Body of pancreas (tissue), 4 donors: ENCODE data around the gene ADGRD2.

Source experiments
- CTCF ChIP-seq, 7 experiments: fragments of 450-650 bp in 4 of 7; fragments of 200-600 bp in 3 of 7; sonication (generic) in 3 of 7; IDR thresholded peaks; one replicate each; pipeline ENCODE4 v1.5.1; 2016 to 2019; ENCODE audit warnings: antibody characterized with exemption in 7 of 7
- POLR2A ChIP-seq, 3 donors: fragments of 450-650 bp; IDR thresholded peaks; one replicate each; pipeline ENCODE4 v1.6.1; 2016; ENCODE audit warnings: antibody characterized with exemption in 3 of 3, mild to moderate bottlenecking in 2 of 3

DNA sequence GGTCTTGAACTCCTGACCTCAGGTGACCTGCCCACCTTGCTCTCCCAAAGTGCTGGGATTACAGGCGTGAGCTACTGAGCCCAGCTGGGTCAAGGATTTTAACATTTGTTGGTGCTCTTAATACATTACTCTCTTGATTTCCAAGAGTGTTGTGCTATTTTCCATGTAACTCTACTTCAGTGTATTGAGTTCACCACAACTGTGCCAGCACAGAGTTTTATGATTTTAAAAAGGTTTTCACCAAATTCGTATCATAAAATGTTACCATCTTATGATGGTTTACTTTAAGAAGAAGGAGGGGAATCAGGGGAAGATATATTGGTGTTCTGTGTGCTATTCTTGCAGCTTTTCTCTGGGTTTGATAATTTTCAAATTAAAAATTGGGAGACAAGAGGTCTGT, 6.6 kb upstream of the ADGRD2 start:
- TF ChIP-seq CTCF (IDR thresholded peaks at IDR 0.05) (no peak), POLR2A (IDR thresholded peaks at IDR 0.05) (no peak)
